Colonic mucosa (tissue), 4 donors: ENCODE measurements around the gene INTS11. TPM values are rescaled to one million over a fixed set of nuclear protein-coding genes. Genes with fewer than 3 reads are reported as not detected.

Source experiments
- DNase-seq: peaks from one replicate; pipeline ENCODE4 v3.0.0-alpha.2; 2020
- H3K27ac ChIP-seq: fragments of 200-600 bp; one replicate; pipeline ENCODE4 v1.8.0; 2021
- H3K27me3 ChIP-seq: fragments of 200-600 bp; one replicate; pipeline ENCODE4 v1.8.0; 2021
- H3K36me3 ChIP-seq: fragments of 200-600 bp; one replicate; pipeline ENCODE4 v1.8.0; 2021
- H3K4me1 ChIP-seq: fragments of 200-600 bp; one replicate; pipeline ENCODE4 v1.8.0; 2021; ENCODE audit warnings: mild to moderate bottlenecking
- H3K4me3 ChIP-seq: fragments of 200-600 bp; one replicate; pipeline ENCODE4 v1.8.0; 2021
- H3K9ac ChIP-seq, 2 donors: one replicate each; pipeline ENCODE4 v1.7.0; 2013; ENCODE audit warnings: control low read depth in 2 of 2, low read depth in 2 of 2, low read length in 2 of 2
- H3K9me3 ChIP-seq: fragments of 200-600 bp; one replicate; pipeline ENCODE4 v1.8.0; 2021
- CTCF ChIP-seq: fragments of 200-600 bp; IDR thresholded peaks from one replicate; pipeline ENCODE4 v1.8.0; 2022; ENCODE audit warnings: antibody characterized with exemption, mild to moderate bottlenecking
- intact Hi-C: fragments of 100-400 bp; cut with DNase I; formaldehyde crosslinking; loops from one replicate; pipeline ENCODE4 v1.14.1; 2022
- total RNA-seq, 2 donors: library from RNA; stranded (reverse); fragmentation: NEBNext Ultra II Directional in 1 of 2; extraction: Animal tissue kit (Norgen Biotek cat#: 25700) in 1 of 2; gene quantifications; one replicate each; pipeline ENCODE4 v1.2.1, GENCODE V29; 2021
- donor health status: healthy.
- donor health status: DM: no; HTN: no; CAD: no.
- donor health status: DM: no; HTN: no; CAD: no.

The INTS11 gene
- total RNA-seq, 2 donors from 2014 or later = 70.6 to 126 TPM

- no peaks in the 10 kb centered on the region for H3K27me3 ChIP-seq
- H3K4me1 ChIP-seq = peaks cover 30% of the 10 kb centered on the region
- TF ChIP-seq CTCF = no peak
- H3K9me3 ChIP-seq = no peaks in the 10 kb centered on the region
- intact Hi-C loops = no loop called here
- H3K4me3 ChIP-seq = peak within 1 kb of the TSS; percentile 80
- H3K27ac ChIP-seq = peak within 1 kb of the TSS; percentile 88
- peak within 1 kb of the TSS; percentile 77 to 97 for H3K9ac ChIP-seq
- no peaks in the 10 kb centered on the region for H3K36me3 ChIP-seq
- peak; percentile 82 for DNase-seq
Observed at GRCh38 chr1:1307923-1308755, 16.3 kb downstream of the INTS11 start, which contains the start of the genes ACAP3 and PUSL1. ACAP3 (minus strand) TSS chr1:1307930; CDS start chr1:1307815, 115 bp downstream. PUSL1 (plus strand) TSS chr1:1308597; CDS start chr1:1308644, 47 bp downstream.

DNA sequence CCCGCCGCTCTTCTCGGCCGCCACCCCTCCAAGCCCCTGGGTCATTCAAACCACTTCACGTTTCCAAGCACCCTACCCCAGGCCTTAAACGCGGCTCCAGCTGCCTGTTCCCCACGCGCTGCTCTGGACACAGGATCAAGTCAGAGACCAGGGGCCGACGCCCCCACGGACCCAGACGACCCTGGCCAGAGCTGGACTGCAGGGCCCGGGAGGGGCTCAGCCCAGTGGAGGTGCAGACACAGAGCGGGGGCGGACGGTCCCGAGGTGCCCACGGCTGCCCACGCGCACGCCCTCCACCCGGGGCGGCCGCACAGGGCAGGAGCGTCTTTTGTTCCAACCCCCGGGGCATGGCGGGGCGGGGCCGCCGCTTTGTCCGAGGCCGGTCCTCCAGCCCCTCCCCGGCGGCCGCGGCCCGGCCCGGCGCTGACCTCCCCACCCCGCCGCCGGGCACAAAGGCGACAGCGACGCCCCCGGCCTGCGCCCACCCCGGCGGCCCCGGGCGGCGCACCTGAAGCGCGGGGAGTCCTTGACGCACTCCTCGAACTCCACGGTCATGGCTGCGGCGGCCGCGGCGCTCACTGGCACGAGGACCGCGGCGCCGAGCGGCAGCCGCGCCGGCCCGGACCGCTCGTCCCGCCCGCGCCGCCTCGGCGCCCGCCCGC, 17.1 kb downstream of the INTS11 start:
- Histone ChIP-seq H3K27me3 (no peaks in the 10 kb centered on the region), H3K4me1 (peaks cover 30% of the 10 kb centered on the region), H3K27ac (peak overlapping the region; percentile 71), H3K9ac (peak overlapping the region; percentile 65 to 84), H3K9me3 (no peaks in the 10 kb centered on the region), H3K36me3 (no peaks in the 10 kb centered on the region), H3K4me3 (peak overlapping the region; percentile 80)
- peak; percentile 65 for DNase-seq
- no peak for TF ChIP-seq CTCF
- intact Hi-C loops = no loop called here

GRCh38 chr1:1306661-1307260, 17.7 kb downstream of the INTS11 start:
- H3K4me3 ChIP-seq = peak overlapping the region; percentile 80
- peaks cover 30% of the 10 kb centered on the region for H3K4me1 ChIP-seq
- no peaks in the 10 kb centered on the region for H3K9me3 ChIP-seq
- intact Hi-C loops = no loop called here
- peak; percentile 53 for DNase-seq
- peak overlapping the region; percentile 65 to 84 for H3K9ac ChIP-seq
- H3K27me3 ChIP-seq = no peaks in the 10 kb centered on the region
- TF ChIP-seq CTCF = no peak
- H3K36me3 ChIP-seq = no peaks in the 10 kb centered on the region
- H3K27ac ChIP-seq = no peak overlapping the region

DNA sequence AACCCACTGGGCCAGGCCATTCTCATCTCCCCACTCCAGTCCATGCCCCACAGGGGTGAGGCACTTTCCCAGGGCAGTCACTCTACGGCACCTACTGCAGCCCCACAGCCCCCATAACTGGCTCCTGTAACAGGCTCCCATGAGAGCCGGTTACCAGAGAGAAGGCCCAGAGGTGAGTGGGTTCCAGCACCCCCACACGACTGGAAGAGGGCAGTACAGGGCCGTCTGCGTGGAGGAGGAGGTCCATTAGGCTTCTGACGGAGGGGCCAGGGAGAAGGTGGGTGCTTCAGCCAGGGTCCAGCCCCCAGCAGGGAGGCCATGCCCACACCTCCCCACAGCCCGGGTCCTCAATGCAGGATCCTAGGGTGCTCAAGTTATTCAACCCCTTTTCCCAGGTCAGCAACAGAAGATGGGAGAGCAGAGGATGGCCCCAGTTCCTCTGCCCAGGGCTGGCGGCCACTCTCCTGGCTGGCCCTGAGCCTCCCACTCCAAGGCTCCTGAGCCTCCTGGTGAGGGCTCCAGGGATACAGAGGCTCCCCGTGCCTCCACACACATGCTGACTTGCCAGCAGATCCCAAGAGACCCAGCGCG, 18.3 kb downstream of the INTS11 start:
- Histone ChIP-seq H3K36me3 (no peaks in the 10 kb centered on the region), H3K4me1 (peaks cover 30% of the 10 kb centered on the region), H3K9me3 (no peaks in the 10 kb centered on the region), H3K4me3 (peak overlapping the region; percentile 80), H3K27ac (peak overlapping the region; percentile 81), H3K9ac (peak overlapping the region; percentile 61 to 65), H3K27me3 (no peaks in the 10 kb centered on the region)
- no peak for TF ChIP-seq CTCF
- intact Hi-C loops = no loop called here
- no peak for DNase-seq
